SH-SY5Y (cell line): Measurements from ENCODE around the gene IL5.

Source experiments
- GATA2 ChIP-seq: IDR thresholded peaks from 2 replicates; pipeline ENCODE4 v1.6.1; 2011; ENCODE audit warnings: mild to moderate bottlenecking, low read depth, low read length
- GATA3 ChIP-seq: IDR thresholded peaks from 2 replicates; pipeline ENCODE4 v1.6.1; 2011; ENCODE audit warnings: low read depth, mild to moderate bottlenecking, low read length, moderate library complexity

DNA sequence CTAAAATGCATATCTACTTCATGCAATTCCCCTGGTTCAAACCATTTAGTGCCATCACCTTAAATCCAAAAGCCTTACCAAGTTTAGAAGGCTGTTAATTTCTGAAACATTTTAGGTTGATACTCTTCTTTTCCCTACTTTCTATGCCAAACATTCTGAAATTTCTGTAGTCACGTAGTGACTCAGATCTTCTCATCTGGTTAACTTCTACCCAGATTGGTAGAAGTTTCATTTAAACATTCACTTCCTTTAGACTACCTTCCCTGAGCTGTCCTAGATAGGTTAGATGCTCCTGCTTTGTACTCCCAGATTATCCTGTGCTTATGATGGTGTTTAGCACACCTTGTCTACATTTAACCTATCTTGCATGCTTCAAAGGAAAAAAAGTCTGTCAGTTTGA is 23.3 kb upstream of the IL5 start:
- TF ChIP-seq GATA2 (no peak), GATA3 (no peak)
